AML-193 (cell line): ENCODE measurements around the gene ZSCAN1.

Experiments used
- DNase-seq, 2 experiments: peaks; one replicate each; lab custom pipeline; 2025; lab: John Stamatoyannopoulos, UW

Gene ZSCAN1

GRCh38 chr19:58084596-58085347, 50.9 kb downstream of the ZSCAN1 start:
- DNase-seq, result no peak

DNA sequence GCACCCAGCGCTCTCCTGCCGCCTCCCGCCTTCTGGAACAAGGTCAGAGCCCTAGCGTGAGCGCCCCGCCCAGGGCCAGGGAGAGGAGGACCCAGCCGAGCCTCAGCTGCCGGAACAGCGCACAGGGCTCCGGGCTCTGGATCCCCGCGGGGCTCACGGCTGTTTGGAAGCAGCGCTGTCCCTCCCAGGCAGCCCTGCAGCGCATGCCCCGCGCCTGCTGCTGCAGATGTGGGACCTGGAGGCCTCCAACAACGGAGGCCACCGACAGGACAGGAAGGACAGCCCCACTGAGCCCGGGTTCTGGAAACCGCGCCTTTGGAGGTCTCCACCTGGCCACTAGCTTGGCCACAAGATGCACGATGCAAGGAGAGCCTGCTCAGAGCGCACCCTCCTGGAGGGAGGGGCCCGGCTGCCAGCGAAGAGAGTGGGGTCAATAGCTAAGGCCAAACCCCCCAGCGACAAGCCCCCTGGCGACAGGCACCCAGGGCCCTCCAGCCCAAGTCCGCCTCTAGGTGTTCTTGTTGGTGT, 51.6 kb downstream of the ZSCAN1 start:
- no peak for DNase-seq

- DNase-seq, result no peak
These were observed 53.2 kb downstream of the ZSCAN1 start for GRCh38 chr19:58086825-58087710.

GRCh38 chr19:58088521-58089052, 54.8 kb downstream of the ZSCAN1 start:
- no peak for DNase-seq

- DNase-seq, result no peak
These were observed 56.0 kb downstream of the ZSCAN1 start for GRCh38 chr19:58089846-58090245.

DNA sequence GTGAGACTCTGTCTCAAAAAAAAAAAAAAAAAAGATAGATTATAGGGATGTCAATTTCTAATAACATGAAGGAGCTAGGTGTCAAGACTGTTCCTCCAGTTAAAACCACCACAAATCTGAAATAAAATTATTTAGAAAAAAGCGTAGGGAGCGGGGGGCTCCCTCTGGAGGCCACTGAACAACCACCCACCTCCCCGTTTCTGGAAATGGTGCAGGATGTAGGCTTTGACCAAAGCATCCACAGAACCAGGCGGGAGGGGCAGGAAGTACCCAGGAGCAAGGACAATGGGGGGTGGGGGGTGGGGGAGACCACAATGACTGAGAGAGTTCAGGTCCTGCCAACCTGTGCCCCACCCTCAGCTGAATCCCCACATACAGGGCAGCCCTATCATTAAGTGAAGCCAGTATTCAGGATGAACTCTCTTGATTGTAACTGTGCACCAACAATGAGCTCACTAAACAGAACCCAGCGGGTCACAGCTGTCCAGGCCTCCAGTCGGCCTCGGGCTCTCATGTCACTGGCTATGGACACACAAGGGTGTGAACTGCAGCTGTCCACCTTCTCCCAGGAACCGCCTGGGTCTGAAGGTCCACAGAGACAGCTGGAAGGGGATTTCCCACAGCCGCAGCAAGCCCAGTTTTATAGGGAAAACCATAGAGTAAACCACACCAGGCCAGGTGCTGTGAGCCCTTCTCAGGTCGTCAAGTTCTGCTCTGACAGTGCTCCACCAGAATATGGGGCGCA, 57.6 kb downstream of the ZSCAN1 start:
- no peak for DNase-seq

- DNase-seq, result no peak
These were observed 59.2 kb downstream of the ZSCAN1 start for GRCh38 chr19:58093071-58093470.

DNA sequence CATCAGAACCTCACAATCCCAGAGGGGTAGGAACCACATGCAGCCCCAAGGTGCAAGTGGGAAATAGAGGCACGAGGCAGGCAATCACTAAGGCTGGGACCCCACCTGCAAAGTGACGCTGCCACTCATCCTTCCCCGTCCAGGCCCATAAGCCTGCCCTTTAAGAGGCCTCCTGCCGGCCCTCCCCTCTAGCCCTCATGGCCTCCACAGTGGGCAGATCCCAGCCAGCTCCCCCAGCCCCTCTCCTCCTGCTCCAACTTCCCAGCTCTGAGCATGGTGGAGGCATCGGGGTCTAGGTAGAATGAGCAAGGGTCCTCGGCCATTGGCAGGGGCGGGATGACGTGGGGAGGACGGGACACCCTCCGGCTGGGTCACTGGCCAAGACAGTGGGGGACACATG, 61.5 kb downstream of the ZSCAN1 start:
- DNase-seq, result no peak

DNA sequence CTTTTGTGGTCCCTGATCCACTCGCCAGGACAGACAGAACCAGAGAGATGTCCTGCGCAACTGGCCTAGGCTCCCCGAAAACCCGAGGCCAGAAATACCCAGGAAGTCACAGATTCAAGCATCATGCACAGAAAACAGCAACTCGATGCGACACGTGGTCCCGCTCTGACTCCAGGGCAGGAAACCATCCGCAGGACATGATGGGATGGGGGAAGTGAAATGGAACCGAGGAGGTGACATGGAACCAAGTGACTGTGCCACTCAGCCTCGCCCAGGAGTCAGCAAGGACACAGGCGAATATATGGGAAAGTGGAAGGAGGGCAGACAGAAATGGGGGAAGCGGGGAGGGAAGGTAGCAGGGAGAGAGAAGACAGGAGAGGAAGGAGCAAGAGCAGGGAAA, 63.1 kb downstream of the ZSCAN1 start:
- DNase-seq, result no peak

DNA sequence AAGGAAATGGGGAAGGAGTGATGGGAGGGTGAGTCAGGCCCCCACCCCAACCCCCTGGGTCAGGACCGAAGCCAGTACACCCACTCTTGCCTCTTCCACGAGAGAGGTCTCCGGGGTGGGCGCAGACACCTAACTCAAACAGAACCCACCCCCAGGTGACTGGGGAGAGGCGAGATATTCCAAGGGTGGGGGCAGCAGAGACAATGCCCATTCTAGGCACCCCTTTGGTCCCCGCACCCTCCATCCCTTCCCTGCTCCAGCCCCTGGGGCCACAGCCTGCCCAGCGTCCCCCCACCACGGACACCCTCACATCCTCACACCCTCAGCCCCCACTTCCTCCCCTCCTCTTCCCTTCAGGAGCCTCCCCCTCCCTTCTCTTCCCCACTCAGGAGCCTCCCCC, 63.5 kb downstream of the ZSCAN1 start:
- DNase-seq, result no peak

- peak; percentile 56 to 71 for DNase-seq
These were observed 64.2 kb downstream of the ZSCAN1 start, which contains the start of gene ZSCAN18 for GRCh38 chr19:58097781-58098681. Gene ZSCAN18, minus strand, starts transcription at chr19:58098231. Its CDS starts 7,964 bp downstream, at chr19:58090267.

- no peak for DNase-seq
These were observed 64.8 kb downstream of the ZSCAN1 start for GRCh38 chr19:58098682-58098998.
